Type B pancreatic cell (in vitro differentiated cells): Measurements from ENCODE around the gene MAFF. TPM values are rescaled to one million over a fixed set of nuclear protein-coding genes. Genes with fewer than 3 reads are reported as not detected.

ENCODE experiments used
- DNase-seq: peaks from one replicate; pipeline ENCODE4 v3.0.0; 2021; ENCODE audit warnings: mixed read lengths; ENCODE audit not compliant: unreplicated experiment; ENCODE audit errors: extremely low spot score
- H3K27ac Mint-ChIP-seq: 2 replicates; pipeline ENCODE4 v1.8.0; 2021; ENCODE audit warnings: mild to moderate bottlenecking, mixed read lengths
- H3K27me3 Mint-ChIP-seq: 2 replicates; pipeline ENCODE4 v1.8.0; 2021; ENCODE audit warnings: mixed read lengths
- H3K36me3 Mint-ChIP-seq: 2 replicates; pipeline ENCODE4 v1.8.0; 2021; ENCODE audit warnings: mixed read lengths
- H3K4me1 Mint-ChIP-seq: one replicate; pipeline ENCODE4 v1.8.0; 2021; ENCODE audit warnings: mixed read lengths; ENCODE audit not compliant: unreplicated experiment
- H3K4me3 Mint-ChIP-seq: 2 replicates; pipeline ENCODE4 v1.8.0; 2021; ENCODE audit warnings: mild to moderate bottlenecking, mixed read lengths
- H3K9me3 Mint-ChIP-seq: 2 replicates; pipeline ENCODE4 v1.8.0; 2021; ENCODE audit warnings: mixed read lengths
- CTCF ChIP-seq: fragments of 200-600 bp; sonication (generic); conservative IDR thresholded peaks from 2 replicates; pipeline ENCODE4 v1.5.0; 2021; ENCODE audit warnings: antibody characterized with exemption, mild to moderate bottlenecking
- total RNA-seq: library from RNA; stranded (reverse); gene quantifications from 2 replicates; pipeline ENCODE4 v1.2.1, GENCODE V29; 2021; ENCODE audit warnings: low replicate concordance

The MAFF gene
- total RNA-seq, 1 donor from 2014 or later = 14.6 TPM

GRCh38 chr22:38240734-38241252 is 39.0 kb downstream of the MAFF start:
- H3K27me3 Mint-ChIP-seq = no peaks in the 10 kb centered on the region
- peak overlapping the region; percentile 84 for H3K27ac Mint-ChIP-seq
- H3K36me3 Mint-ChIP-seq = peaks cover 22% of the 10 kb centered on the region
- peaks cover 41% of the 10 kb centered on the region for H3K4me1 Mint-ChIP-seq
- peak overlapping the region; percentile 46 for H3K4me3 Mint-ChIP-seq
- DNase-seq = no peak
- no peaks in the 10 kb centered on the region for H3K9me3 Mint-ChIP-seq
- TF ChIP-seq CTCF = no peak

GRCh38 chr22:38243007-38243765 is 41.4 kb downstream of the MAFF start:
- DNase-seq = no peak
- Mint-ChIP-seq H3K27ac (peak overlapping the region; percentile 78), H3K4me3 (no peak overlapping the region), H3K36me3 (peaks cover 16% of the 10 kb centered on the region), H3K27me3 (no peaks in the 10 kb centered on the region), H3K4me1 (peaks cover 34% of the 10 kb centered on the region), H3K9me3 (no peaks in the 10 kb centered on the region)
- no peak for TF ChIP-seq CTCF

GRCh38 chr22:38244106-38244505 is 42.3 kb downstream of the MAFF start:
- H3K36me3 Mint-ChIP-seq = peaks cover 24% of the 10 kb centered on the region
- H3K27me3 Mint-ChIP-seq = no peaks in the 10 kb centered on the region
- H3K27ac Mint-ChIP-seq = peak overlapping the region; percentile 78
- no peaks in the 10 kb centered on the region for H3K9me3 Mint-ChIP-seq
- H3K4me1 Mint-ChIP-seq = peaks cover 28% of the 10 kb centered on the region
- TF ChIP-seq CTCF = no peak
- no peak overlapping the region for H3K4me3 Mint-ChIP-seq
- no peak for DNase-seq

- Mint-ChIP-seq H3K27ac (no peak overlapping the region), H3K9me3 (no peaks in the 10 kb centered on the region), H3K36me3 (peaks cover 17% of the 10 kb centered on the region), H3K4me3 (no peak overlapping the region), H3K27me3 (no peaks in the 10 kb centered on the region), H3K4me1 (peaks cover 13% of the 10 kb centered on the region)
- no peak for DNase-seq
- TF ChIP-seq CTCF = no peak
Measured at GRCh38 chr22:38246046-38246658, 44.4 kb downstream of the MAFF start.

- H3K4me1 Mint-ChIP-seq = peaks cover 12% of the 10 kb centered on the region
- H3K4me3 Mint-ChIP-seq = no peak overlapping the region
- no peak for TF ChIP-seq CTCF
- H3K36me3 Mint-ChIP-seq = peaks cover 16% of the 10 kb centered on the region
- H3K27me3 Mint-ChIP-seq = no peaks in the 10 kb centered on the region
- no peaks in the 10 kb centered on the region for H3K9me3 Mint-ChIP-seq
- no peak overlapping the region for H3K27ac Mint-ChIP-seq
- DNase-seq = no peak
Measured at GRCh38 chr22:38246692-38247091, 44.9 kb downstream of the MAFF start.
